DOHH2 (cell line): ENCODE results near the gene DACT1.

Experiments
- EZH2phosphoT487 ChIP-seq: fragments of 200-600 bp; sonication (generic); IDR thresholded peaks from 2 replicates; pipeline ENCODE4 v1.6.1; 2017; ENCODE audit warnings: borderline replicate concordance, mild to moderate bottlenecking, antibody characterized with exemption, low read length, moderate library complexity, mixed read lengths
- TF ChIP-seq, protein P1 (sequence below): fragments of 200-600 bp; sonication (generic); IDR thresholded peaks from one replicate; pipeline ENCODE4 v1.5.1; 2014; ENCODE audit warnings: antibody characterized with exemption, mild to moderate bottlenecking, low read depth, low read length; ENCODE audit not compliant: poor library complexity, severe bottlenecking

DNA sequence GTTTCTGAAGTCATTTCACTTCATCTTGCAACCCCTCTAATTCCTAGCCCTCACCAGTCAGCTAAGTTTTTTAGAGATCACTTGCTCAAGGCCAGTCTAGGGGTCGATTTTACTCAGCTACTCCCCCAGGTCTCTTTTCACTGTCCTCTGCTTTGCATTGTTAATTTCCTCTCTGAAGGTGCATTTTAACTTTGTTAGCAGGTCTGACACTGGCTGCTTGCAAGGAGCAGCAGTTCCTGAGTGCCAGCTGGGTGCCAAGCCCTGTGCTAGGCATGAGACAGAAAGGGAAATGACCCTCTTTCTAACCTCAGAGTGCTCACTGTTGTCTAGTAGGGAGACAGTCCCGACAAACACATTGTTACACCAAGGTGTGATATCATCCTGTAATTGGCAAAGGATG is 17.8 kb upstream of the DACT1 start:
- TF ChIP-seq, protein P1, sequence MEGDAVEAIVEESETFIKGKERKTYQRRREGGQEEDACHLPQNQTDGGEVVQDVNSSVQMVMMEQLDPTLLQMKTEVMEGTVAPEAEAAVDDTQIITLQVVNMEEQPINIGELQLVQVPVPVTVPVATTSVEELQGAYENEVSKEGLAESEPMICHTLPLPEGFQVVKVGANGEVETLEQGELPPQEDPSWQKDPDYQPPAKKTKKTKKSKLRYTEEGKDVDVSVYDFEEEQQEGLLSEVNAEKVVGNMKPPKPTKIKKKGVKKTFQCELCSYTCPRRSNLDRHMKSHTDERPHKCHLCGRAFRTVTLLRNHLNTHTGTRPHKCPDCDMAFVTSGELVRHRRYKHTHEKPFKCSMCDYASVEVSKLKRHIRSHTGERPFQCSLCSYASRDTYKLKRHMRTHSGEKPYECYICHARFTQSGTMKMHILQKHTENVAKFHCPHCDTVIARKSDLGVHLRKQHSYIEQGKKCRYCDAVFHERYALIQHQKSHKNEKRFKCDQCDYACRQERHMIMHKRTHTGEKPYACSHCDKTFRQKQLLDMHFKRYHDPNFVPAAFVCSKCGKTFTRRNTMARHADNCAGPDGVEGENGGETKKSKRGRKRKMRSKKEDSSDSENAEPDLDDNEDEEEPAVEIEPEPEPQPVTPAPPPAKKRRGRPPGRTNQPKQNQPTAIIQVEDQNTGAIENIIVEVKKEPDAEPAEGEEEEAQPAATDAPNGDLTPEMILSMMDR = no peak
- no peak for TF ChIP-seq EZH2phosphoT487
